Caco-2 (cell line): ENCODE data around the gene PLCG1. TPM values are rescaled to one million over a fixed set of nuclear protein-coding genes. Genes with fewer than 3 reads are reported as not detected.

Experiments
- BruUV-seq: library from RNA; stranded (reverse); fragments of 400-500 nt; replicated peaks from 2 replicates; lab custom pipeline; 2021; lab: Mats Ljungman, UMichigan
- CTCF ChIA-PET: fragments of 300-600 bp; sonication (Branson Sonifier 250); formaldehyde crosslinking; loops from one replicate; lab custom pipeline; 2022; ENCODE audit warnings: antibody characterized with exemption; lab: Charles Lee
- POLR2A ChIA-PET: fragments of 300-600 bp; sonication (Branson Sonifier 250); formaldehyde crosslinking; loops from one replicate; lab custom pipeline; 2022; ENCODE audit warnings: antibody characterized with exemption; lab: Charles Lee
- DNase-seq, 2 experiments: peaks; one replicate each; pipeline versions ENCODE4 v3.0.0 to v3.0.0-alpha.2; 2020 to 2022
- H3K27me3 ChIP-seq: replicated peaks from 2 replicates; pipeline ENCODE4 v1.6.0; 2011; ENCODE audit warnings: low read length; ENCODE audit not compliant: control insufficient read depth, insufficient read depth
- H3K36me3 ChIP-seq: 2 replicates; pipeline ENCODE4 v1.5.1; 2011; ENCODE audit warnings: low read length; ENCODE audit not compliant: control insufficient read depth, insufficient read depth
- H3K4me1 ChIP-seq: fragments of 250-450 bp; sonication (Bioruptor Pico); 2 replicates; pipeline ENCODE4 v1.5.1; 2020; ENCODE audit warnings: mild to moderate bottlenecking
- H3K4me3 ChIP-seq: 2 replicates; pipeline ENCODE4 v1.5.1; 2011; ENCODE audit warnings: low read depth, mild to moderate bottlenecking, control low read depth, low read length
- H3K9me3 ChIP-seq: fragments of 250-450 bp; sonication (Bioruptor Pico); 2 replicates; pipeline ENCODE4 v1.5.1; 2020; ENCODE audit warnings: mild to moderate bottlenecking, moderate library complexity
- H3K27ac Mint-ChIP-seq: one replicate; pipeline ENCODE4 v1.8.0; 2022; ENCODE audit warnings: mixed read lengths; ENCODE audit not compliant: unreplicated experiment
- H3K27me3 Mint-ChIP-seq: one replicate; pipeline ENCODE4 v1.8.0; 2022; ENCODE audit warnings: mixed read lengths; ENCODE audit not compliant: insufficient read depth, unreplicated experiment
- H3K36me3 Mint-ChIP-seq: one replicate; pipeline ENCODE4 v1.8.0; 2022; ENCODE audit warnings: mild to moderate bottlenecking, mixed read lengths; ENCODE audit not compliant: insufficient read depth, unreplicated experiment
- H3K4me1 Mint-ChIP-seq: one replicate; pipeline ENCODE4 v1.8.0; 2022; ENCODE audit warnings: low read depth, mixed read lengths; ENCODE audit not compliant: unreplicated experiment
- H3K4me3 Mint-ChIP-seq: one replicate; pipeline ENCODE4 v1.8.0; 2022; ENCODE audit warnings: mild to moderate bottlenecking, moderate library complexity, mixed read lengths; ENCODE audit not compliant: unreplicated experiment
- H3K9me3 Mint-ChIP-seq: one replicate; pipeline ENCODE4 v1.8.0; 2022; ENCODE audit warnings: mixed read lengths; ENCODE audit not compliant: unreplicated experiment
- intact Hi-C: fragments of 100-400 bp; cut with micrococcal nuclease; formaldehyde crosslinking; loops from one replicate; pipeline ENCODE4 v1.10.0; 2022; ENCODE audit not compliant: unreplicated experiment
- total RNA-seq: library from RNA; stranded (reverse); gene quantifications from 2 replicates; pipeline ENCODE4 v1.2.3, GENCODE V29; 2022
- TF ChIP-seq, protein P1 (sequence below), 2 experiments: fragments of 200-600 bp in 1 of 2; IDR thresholded peaks; 1 replicate in 1 of 2; 2 replicates in 1 of 2; pipeline versions ENCODE4 v1.5.1 to v1.8.0; 2011 to 2022; ENCODE audit warnings: antibody characterized with exemption in 1 of 2, control low read depth in 1 of 2, inconsistent platforms in 1 of 2, low read depth in 1 of 2, low read length in 1 of 2, mild to moderate bottlenecking in 1 of 2, moderate library complexity in 1 of 2; ENCODE audit not compliant: insufficient read depth in 1 of 2, severe bottlenecking in 1 of 2, unreplicated experiment in 1 of 2

PLCG1 gene
- total RNA-seq, 1 experiment from 2014 or later, result 196 TPM

DNA sequence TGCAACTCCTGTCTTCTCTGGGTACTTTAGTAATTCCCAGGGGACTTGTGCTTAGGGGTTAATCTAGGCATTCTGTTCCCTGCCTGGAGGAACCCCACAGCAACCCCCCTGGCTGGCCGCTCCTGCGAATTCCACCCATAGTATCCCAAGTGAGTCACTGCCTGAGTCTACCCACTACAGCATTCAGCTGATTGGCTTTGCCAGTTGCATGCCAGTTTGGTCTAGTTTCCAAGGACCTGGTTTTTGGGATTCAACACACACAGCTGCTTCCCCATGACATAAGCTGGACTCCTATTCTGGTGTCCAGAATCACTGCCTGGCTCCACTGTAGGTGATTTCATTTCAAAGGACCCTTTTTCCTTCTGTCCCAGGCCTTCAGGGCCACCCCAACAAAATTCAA, 40.3 kb downstream of the PLCG1 start:
- POLR2A ChIA-PET, result no interaction called here

DNA sequence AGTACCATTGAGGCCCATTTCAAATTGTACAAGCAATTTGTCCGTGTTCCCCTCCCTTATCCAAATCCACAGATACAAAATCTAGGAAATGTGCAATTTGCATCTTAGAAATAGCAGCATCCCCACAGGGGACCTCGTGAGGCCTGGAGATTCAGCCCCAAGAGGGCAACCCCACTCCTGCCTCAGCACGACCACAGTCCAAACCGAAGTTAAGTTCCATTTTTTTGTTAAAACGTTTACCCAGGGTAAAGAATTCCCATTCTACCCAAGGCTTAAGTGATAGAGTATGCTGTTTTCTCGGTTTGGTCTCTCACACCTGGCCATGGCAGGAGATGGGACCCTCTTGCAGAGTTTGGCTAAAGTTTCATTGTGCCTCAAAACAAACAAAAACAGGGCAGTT, 41.2 kb downstream of the PLCG1 start:
- Mint-ChIP-seq H3K36me3 (peaks cover 80% of the 10 kb centered on the region), H3K4me3 (no peak overlapping the region), H3K4me1 (no peaks in the 10 kb centered on the region), H3K9me3 (no peaks in the 10 kb centered on the region), H3K27ac (peak overlapping the region; percentile 16), H3K27me3 (no peaks in the 10 kb centered on the region)
- TF ChIP-seq, protein P1, sequence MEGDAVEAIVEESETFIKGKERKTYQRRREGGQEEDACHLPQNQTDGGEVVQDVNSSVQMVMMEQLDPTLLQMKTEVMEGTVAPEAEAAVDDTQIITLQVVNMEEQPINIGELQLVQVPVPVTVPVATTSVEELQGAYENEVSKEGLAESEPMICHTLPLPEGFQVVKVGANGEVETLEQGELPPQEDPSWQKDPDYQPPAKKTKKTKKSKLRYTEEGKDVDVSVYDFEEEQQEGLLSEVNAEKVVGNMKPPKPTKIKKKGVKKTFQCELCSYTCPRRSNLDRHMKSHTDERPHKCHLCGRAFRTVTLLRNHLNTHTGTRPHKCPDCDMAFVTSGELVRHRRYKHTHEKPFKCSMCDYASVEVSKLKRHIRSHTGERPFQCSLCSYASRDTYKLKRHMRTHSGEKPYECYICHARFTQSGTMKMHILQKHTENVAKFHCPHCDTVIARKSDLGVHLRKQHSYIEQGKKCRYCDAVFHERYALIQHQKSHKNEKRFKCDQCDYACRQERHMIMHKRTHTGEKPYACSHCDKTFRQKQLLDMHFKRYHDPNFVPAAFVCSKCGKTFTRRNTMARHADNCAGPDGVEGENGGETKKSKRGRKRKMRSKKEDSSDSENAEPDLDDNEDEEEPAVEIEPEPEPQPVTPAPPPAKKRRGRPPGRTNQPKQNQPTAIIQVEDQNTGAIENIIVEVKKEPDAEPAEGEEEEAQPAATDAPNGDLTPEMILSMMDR (IDR thresholded peaks at IDR 0.05; ENCODE audit: insufficient read depth in 1 of 2, low read depth in 1 of 2, low read length in 1 of 2, severe bottlenecking in 1 of 2, unreplicated experiment in 1 of 2), result no peak
- intact Hi-C loops, result no loop called here
- H3K4me1 ChIP-seq, result no peaks in the 10 kb centered on the region
- H3K36me3 ChIP-seq, result peaks cover 14% of the 10 kb centered on the region
- no TSS peak for BruUV-seq
- no peaks in the 10 kb centered on the region for H3K27me3 ChIP-seq
- POLR2A ChIA-PET, result no interaction called here
- CTCF ChIA-PET, result no interaction called here
- H3K9me3 ChIP-seq, result no peaks in the 10 kb centered on the region
- DNase-seq, result no peak
- H3K4me3 ChIP-seq, result no peak overlapping the region

More for the DNA sequence above, 40.3 kb downstream of the PLCG1 start:
- Histone ChIP-seq H3K36me3 (peaks cover 17% of the 10 kb centered on the region), H3K4me3 (no peak overlapping the region), H3K27me3 (no peaks in the 10 kb centered on the region), H3K4me1 (no peaks in the 10 kb centered on the region), H3K9me3 (no peaks in the 10 kb centered on the region)
- BruUV-seq, result no TSS peak
- peaks cover 85% of the 10 kb centered on the region for H3K36me3 Mint-ChIP-seq
- H3K4me1 Mint-ChIP-seq, result no peaks in the 10 kb centered on the region
- peak in 1 of 2 experiments; percentile 36 for DNase-seq
- intact Hi-C loops, result no loop called here
- H3K9me3 Mint-ChIP-seq, result no peaks in the 10 kb centered on the region
- no peak overlapping the region for H3K4me3 Mint-ChIP-seq
- no peak overlapping the region for H3K27ac Mint-ChIP-seq
- H3K27me3 Mint-ChIP-seq, result no peaks in the 10 kb centered on the region
- CTCF ChIA-PET, result interaction anchor here (1.0 kb wide), 2 partner anchors 55 to 163 kb away, joined by 4 to 5 read pairs; partner anchors contain the start of gene LPIN3
- TF ChIP-seq, protein P1 (IDR thresholded peaks at IDR 0.05; ENCODE audit: insufficient read depth in 1 of 2, low read depth in 1 of 2, low read length in 1 of 2, severe bottlenecking in 1 of 2, unreplicated experiment in 1 of 2), result no peak

DNA sequence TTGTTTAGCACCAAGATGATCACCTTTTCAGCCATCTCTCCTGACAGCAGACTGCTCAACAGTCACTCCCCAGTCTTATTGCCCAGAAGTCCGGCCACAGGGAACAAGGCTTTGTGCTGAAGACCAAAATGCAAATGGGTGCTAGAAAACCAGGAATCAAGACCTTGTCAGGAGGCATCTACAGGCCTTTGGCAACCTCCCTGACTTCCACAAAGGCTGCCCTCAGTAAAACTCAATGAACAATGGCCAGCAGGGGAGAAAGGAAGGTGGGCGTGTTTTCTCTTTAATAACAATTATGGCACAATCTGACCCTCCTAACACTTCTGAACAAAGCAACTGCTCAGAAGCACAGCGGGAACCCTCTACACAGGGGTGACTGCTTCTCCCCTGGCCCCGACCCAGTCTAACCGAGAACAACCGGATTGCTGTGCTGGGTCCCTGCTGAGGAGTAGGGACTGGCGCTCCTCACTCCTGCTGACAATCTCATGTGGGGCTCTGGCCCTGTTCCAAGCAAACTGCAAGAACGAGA, 41.6 kb downstream of the PLCG1 start:
- CTCF ChIA-PET, result no interaction called here
- BruUV-seq, result no TSS peak
- no peaks in the 10 kb centered on the region for H3K9me3 Mint-ChIP-seq
- no peaks in the 10 kb centered on the region for H3K4me1 ChIP-seq
- H3K9me3 ChIP-seq, result no peaks in the 10 kb centered on the region
- peak overlapping the region; percentile 16 for H3K27ac Mint-ChIP-seq
- peaks cover 10% of the 10 kb centered on the region for H3K36me3 ChIP-seq
- intact Hi-C loops, result no loop called here
- peaks cover 75% of the 10 kb centered on the region for H3K36me3 Mint-ChIP-seq
- no peaks in the 10 kb centered on the region for H3K27me3 ChIP-seq
- peak in 1 of 2 experiments; percentile 37 for DNase-seq
- no peaks in the 10 kb centered on the region for H3K4me1 Mint-ChIP-seq
- POLR2A ChIA-PET, result interaction anchor here (0.6 kb wide), 1 partner anchor 34 kb away, joined by 3 read pairs; no protein-coding TSS in a partner anchor
- H3K4me3 ChIP-seq, result no peak overlapping the region
- no peaks in the 10 kb centered on the region for H3K27me3 Mint-ChIP-seq
- TF ChIP-seq, protein P1 (IDR thresholded peaks at IDR 0.05; ENCODE audit: insufficient read depth in 1 of 2, low read depth in 1 of 2, low read length in 1 of 2, severe bottlenecking in 1 of 2, unreplicated experiment in 1 of 2), result no peak
- H3K4me3 Mint-ChIP-seq, result no peak overlapping the region
